GM21576 (cell line): ENCODE measurements around the gene SREK1.
"Not testable (repeated sequence)": the region's sequence is repeated elsewhere in the genome, so short reads cannot be mapped to it uniquely, and the experiment has no call there.

Experiments
- ATAC-seq: cut with Tn5 transposase; IDR thresholded peaks from one replicate; pipeline ENCODE4 v1.9.1; 2021; ENCODE audit warnings: mild to moderate bottlenecking, moderate library complexity; ENCODE audit not compliant: unreplicated experiment

The SREK1 gene

GRCh38 chr5:66209794-66210193 lies 65.7 kb downstream of the SREK1 start:
- no peak for ATAC-seq

GRCh38 chr5:66213533-66213932 lies 69.4 kb downstream of the SREK1 start:
- no peak for ATAC-seq

- ATAC-seq: no peak
These were observed 78.4 kb downstream of the SREK1 start for GRCh38 chr5:66222455-66222854.

- ATAC-seq: not testable (repeated sequence)
These were observed 78.8 kb downstream of the SREK1 start for GRCh38 chr5:66222896-66223295.

- no peak for ATAC-seq
These were observed 79.5 kb downstream of the SREK1 start for GRCh38 chr5:66223637-66224036.

GRCh38 chr5:66224274-66224673 lies 80.2 kb downstream of the SREK1 start:
- ATAC-seq: no peak

- ATAC-seq: no peak
These were observed 80.9 kb downstream of the SREK1 start for GRCh38 chr5:66224773-66225553.

GRCh38 chr5:66230551-66230950 lies 86.5 kb downstream of the SREK1 start:
- ATAC-seq: no peak

- ATAC-seq: no peak
These were observed 87.4 kb downstream of the SREK1 start for GRCh38 chr5:66231508-66231907.

GRCh38 chr5:66232275-66232674 lies 88.2 kb downstream of the SREK1 start:
- no peak for ATAC-seq

- no peak for ATAC-seq
These were observed 88.8 kb downstream of the SREK1 start for GRCh38 chr5:66232706-66233445.
